NB4 (cell line): ENCODE results near the gene EGLN2.

Experiments
- DNase-seq: peaks from one replicate; pipeline ENCODE4 v3.0.0; 2010; ENCODE audit warnings: low read depth
- H3K4me3 ChIP-seq: one replicate; pipeline ENCODE4 v1.5.1; 2011; ENCODE audit warnings: mild to moderate bottlenecking, low read depth, low read length, moderate library complexity
- MAX ChIP-seq: IDR thresholded peaks from 2 replicates; pipeline ENCODE4 v1.6.1; 2011; ENCODE audit warnings: low read depth, low read length
- MYC ChIP-seq: IDR thresholded peaks from 2 replicates; pipeline ENCODE4 v1.6.1; 2011; ENCODE audit warnings: low read depth, low read length
- POLR2A ChIP-seq: IDR thresholded peaks from 2 replicates; pipeline ENCODE4 v1.6.1; 2011; ENCODE audit warnings: mild to moderate bottlenecking; ENCODE audit not compliant: insufficient read length; ENCODE audit errors: extremely low read depth
- TF ChIP-seq, protein P1 (sequence below): IDR thresholded peaks from one replicate; pipeline ENCODE4 v1.5.1; 2012; ENCODE audit warnings: low read depth, low read length

The EGLN2 gene

DNA sequence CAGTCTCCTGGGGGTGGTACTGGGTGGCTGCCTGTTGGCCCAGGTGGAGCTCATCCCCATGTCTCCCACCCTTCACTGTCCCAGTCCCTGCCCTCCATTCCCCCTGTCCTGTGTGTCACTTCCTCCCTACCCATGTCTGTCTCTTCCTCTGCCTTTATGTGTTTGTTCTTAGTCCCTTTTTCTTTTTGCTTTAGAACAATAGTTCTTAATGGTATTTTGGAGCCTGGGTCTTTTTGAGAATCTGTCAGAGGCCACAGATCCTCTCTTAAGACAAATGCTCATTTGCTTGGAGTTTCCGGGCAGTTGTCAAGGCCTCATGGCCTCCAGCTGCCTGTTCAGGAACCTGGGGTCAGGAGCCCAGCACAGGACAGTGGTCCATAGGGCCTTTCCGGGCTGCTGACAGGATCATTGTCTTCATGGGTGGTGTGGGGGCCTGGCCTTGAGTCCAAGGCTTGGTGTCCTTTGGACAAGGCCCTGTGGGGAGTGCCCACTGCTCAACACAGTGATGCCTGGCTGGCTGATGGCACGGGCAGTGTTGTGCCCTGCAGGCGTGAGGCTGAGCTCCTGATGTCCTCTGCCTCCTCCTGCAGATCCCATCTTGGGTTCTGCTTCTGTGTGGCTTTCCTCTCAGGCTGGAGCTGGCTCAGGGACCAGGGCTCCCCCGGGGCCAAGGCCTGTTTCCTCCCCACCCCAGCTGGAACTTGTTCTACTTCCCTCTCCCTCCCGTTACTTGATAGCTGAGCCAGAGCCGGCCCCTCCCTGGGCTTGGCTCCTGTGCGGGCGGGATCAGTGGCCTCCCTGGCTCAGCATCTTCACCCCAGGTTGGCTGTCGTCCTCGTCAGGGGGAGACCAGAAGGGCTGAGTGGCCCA is 3.5 kb downstream of the EGLN2 start:
- H3K4me3 ChIP-seq, result peak overlapping the region; percentile 36
- TF ChIP-seq, protein P1, sequence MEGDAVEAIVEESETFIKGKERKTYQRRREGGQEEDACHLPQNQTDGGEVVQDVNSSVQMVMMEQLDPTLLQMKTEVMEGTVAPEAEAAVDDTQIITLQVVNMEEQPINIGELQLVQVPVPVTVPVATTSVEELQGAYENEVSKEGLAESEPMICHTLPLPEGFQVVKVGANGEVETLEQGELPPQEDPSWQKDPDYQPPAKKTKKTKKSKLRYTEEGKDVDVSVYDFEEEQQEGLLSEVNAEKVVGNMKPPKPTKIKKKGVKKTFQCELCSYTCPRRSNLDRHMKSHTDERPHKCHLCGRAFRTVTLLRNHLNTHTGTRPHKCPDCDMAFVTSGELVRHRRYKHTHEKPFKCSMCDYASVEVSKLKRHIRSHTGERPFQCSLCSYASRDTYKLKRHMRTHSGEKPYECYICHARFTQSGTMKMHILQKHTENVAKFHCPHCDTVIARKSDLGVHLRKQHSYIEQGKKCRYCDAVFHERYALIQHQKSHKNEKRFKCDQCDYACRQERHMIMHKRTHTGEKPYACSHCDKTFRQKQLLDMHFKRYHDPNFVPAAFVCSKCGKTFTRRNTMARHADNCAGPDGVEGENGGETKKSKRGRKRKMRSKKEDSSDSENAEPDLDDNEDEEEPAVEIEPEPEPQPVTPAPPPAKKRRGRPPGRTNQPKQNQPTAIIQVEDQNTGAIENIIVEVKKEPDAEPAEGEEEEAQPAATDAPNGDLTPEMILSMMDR, result no peak
- TF ChIP-seq MYC (no peak), MAX (no peak), POLR2A (no peak)
- peak; percentile 63 for DNase-seq

DNA sequence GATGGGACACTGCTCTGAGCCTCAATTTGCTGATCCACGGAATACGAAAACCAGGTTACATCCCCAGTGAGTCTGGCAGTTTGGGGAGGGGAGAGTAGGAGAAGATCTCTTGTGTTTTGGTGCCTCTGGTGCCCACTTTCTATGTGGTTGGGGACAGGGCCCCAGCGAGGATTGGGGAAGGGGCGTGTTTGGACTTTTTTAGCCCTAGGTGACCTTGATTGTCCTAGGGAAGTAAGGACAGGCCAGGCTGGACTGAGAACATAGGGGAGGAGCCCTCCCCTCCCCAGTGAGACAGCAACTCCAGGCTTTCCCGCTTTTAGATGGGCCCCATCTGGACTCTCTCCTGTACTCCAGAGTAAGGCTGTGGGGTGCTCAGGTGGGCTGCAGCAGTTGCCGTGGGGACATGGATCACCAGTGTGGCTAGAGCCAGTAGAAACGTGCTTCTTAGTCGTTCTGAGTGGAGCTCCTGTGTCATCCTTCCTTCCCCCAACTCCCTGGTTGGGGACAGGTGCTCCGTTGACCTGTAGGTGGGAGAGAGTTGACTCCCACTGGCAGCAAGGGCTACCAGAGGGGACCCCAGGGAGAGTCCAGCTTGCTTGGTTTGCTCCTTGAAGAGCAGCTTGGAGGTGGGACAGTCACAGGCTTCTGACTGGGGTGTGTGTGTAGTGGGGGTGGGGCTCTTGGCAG is 4.3 kb downstream of the EGLN2 start:
- H3K4me3 ChIP-seq, result peak overlapping the region; percentile 36
- DNase-seq, result no peak
- TF ChIP-seq, protein P1, result no peak
- TF ChIP-seq MYC (no peak), MAX (no peak), POLR2A (no peak)

DNA sequence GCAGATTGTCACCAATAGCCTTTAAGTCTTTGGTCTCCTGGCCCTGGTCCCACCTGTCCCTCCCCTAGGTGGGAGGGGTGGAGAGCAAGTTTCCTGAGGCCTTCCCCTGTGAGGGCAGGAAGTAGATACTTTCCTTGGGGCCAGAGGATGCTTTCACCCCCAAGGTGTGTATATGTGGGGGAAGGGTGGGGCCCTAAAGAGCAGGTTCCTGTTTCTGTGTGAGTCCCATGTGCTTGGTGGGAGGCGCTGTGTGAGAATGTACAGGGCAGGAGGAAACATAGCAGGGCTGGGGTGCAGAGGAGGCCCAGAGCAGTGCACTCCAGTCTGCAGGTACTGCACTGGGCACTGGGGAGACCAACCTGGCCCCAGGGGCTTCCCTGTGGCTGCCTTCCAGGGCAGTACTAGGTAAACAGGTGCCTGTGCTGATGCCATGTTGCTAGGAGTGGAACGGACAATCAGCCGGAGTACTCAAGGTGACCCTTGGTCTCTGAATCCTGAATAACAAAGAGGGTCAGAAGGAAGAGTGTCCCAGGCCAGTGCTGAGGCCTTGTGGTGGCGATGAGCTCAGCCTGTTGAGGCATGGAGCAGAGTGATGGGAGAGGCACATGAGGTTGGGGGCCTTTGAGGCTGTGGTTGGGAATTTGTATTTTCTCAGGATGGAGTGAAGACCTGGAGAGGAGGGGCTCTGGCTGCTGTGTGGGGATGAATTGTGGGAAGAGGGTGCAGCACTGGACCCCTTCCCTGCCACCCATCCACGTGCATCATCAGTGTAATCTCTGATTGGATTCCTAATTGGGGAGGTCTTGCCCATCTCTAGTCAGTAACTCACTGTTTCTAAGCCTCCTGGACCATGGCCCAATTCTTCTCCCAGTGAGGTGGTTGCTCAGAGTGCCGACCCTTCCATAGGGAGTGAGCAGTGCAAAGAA is 5.1 kb downstream of the EGLN2 start:
- DNase-seq, result peak; percentile 34
- TF ChIP-seq MAX, result peak; percentile 25; the same call in 1 of the 2 replicates
- no peak for TF ChIP-seq MYC
- TF ChIP-seq, protein P1, result no peak
- TF ChIP-seq POLR2A, result no peak
- no peak overlapping the region for H3K4me3 ChIP-seq

DNA sequence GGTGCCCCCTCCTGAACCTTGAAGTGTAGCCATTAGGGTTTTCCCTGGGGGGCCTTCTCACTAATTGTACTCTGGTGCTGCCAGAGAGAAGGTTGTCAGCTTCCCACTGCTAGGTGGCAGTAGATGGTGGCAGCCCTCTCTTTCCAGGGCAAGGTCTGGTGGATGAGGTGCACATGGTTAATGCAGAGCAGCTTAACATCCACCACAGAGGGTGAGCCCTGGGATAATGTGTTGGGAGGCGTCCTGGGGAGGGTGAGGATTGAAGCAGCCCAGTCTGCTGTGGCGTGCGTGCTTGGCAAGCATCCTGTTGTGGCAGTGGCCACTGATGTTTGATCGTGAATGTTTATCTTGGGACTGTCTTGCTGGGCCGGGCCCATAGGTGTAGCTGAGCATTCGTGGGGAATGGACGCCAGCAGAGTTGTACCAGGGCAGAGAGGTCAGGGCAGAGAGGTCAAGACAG is 5.8 kb downstream of the EGLN2 start:
- no peak for DNase-seq
- no peak overlapping the region for H3K4me3 ChIP-seq
- TF ChIP-seq MYC, result no peak
- 0 out of 2 replicates have a peak, but pooled peaks have one; percentile 11 for TF ChIP-seq MAX
- TF ChIP-seq, protein P1, result no peak
- TF ChIP-seq POLR2A, result no peak

DNA sequence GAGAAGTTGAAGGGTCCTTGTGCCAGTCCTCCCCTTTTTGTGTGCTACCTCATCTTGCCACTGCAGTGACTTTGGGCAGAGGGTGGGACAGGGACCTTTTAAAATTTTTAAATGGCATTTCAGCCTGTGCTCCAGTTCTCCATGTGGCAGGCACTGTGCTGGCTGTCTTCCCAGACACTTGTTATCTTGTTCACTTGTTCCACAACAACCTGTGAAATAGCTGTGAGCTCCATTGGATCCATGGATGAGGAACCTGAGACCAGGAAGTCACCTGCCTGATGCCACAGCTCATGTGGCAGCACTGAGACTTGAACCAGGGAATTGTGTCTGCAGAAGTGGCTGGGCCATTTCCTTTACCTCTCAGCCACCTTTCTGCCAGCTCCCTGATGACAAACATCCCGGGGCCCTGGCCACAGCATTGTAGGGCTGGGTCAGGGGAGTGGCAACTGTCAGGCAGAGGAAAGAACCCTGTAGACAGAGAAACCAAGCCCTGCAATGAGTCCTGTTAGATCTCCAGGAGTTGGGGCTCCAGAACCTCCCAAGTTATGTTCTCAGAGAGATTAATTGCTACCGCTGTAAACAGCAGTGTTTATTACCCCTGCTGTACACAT is 6.4 kb downstream of the EGLN2 start:
- DNase-seq, result no peak
- TF ChIP-seq MYC (no peak), MAX (no peak), POLR2A (no peak)
- TF ChIP-seq, protein P1, result no peak
- H3K4me3 ChIP-seq, result no peak overlapping the region
